ENCODE results near the gene CD38.

The CD38 gene

DNA sequence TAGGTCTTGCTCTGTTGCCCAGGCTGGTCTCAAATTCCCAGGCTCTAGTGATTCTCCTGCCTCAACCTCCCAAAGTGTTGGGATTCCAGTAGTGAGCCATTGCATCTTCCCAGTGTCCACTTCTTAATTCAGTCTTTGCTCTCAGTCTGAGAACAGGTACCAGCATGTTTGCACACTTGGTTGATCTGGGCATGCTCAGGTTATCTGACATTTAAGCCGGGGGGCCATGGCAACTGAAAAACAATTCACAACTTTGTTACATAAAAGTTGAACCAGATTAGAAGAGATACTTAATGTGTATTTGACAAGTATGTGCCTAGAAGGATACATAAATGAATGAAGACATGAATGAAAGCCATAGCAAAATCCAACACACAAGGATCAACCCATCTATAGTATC, 121.4 kb downstream of the CD38 start:
- no peak for DNase-seq (ENCODE audit: low read depth)

DNA sequence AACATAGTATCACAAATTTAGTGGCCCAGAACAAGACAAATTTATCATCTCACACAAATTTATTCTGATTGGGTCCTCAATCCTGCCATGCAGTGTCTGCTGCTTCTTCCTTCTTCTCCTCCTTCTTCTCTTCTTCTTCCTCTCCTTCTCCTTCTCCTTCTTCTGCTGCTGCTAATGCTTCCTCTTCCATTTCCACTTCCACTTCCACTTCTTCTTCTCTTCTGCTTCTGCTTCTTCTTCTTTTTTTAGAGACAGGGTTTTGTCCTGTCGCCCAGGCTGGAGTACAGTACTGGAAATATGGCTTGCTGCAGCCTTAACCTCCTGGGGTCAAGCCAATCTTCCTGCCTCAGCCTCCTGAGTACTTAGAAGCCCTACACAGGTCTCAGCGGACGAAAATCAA, 122.9 kb downstream of the CD38 start:
- DNase-seq (ENCODE audit: low read depth), result no peak

DNA sequence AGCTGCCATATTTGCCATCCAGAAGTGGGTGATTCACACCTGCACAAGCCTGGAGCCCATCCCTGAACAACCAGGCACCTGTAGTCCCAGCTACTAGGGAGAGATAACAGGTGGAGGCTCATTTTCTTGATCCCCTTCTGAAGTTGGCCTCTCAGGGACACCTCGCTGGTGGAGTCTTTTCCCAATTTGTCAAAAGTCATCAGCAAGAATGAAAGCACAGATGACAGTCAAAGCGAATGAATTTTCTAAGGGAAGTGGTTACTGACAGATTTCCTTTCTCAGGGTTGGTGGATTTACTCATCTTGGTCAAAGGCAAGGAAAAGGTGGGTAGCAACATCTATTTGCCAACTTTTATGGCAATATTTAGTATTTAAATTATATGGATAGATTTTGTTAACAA, 123.9 kb downstream of the CD38 start:
- DNase-seq (ENCODE audit: low read depth), result no peak

DNA sequence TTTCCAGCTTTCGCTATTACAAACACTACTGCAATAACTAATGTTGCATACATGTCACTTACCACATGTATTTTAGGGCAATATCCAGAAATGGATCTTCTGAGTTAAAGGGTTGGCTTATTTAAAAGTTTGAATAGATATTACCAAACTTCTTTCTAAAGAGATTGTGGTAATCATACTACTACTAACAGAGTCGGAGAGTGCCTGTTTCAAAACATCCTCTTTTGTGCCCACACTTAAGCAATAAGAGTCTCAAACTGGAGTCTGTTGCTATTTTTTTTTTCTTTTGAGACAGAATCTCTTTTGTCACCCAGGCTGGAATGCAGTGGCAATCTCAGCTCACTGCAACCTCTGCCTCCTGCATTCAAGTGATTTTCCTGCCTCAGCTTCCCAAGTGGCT, 124.6 kb downstream of the CD38 start:
- DNase-seq (ENCODE audit: low read depth), result no peak
